GM18909 (cell line): Measurements from ENCODE around the gene NSF.
"Not testable (repeated sequence)": the region's sequence is repeated elsewhere in the genome, so short reads cannot be mapped to it uniquely, and the experiment has no call there.

Experiments
- ATAC-seq: cut with Tn5 transposase; IDR thresholded peaks from one replicate; pipeline ENCODE4 v1.9.1; 2021; ENCODE audit warnings: mild to moderate bottlenecking; ENCODE audit not compliant: unreplicated experiment, poor library complexity

Gene NSF

DNA sequence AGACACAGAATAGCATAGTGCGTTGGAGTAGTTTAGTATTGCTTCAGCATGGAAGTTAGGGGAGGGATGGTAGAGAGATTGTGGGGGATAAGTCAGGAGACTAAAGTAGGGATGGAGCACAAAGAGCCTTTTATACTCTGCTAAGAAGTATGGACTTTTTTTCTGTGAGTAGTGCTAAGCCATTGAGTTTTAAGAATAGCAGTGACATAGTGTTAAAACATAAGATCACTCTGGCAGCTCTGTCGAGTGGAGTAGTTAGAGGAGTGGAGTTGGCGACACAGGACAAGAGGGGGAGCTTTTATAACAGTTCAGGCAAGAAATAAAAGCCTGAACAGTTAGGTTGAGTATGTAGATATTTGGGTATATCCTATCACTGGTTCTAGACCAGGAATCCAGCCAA, 106.1 kb downstream of the NSF start:
- ATAC-seq: not testable (repeated sequence)

DNA sequence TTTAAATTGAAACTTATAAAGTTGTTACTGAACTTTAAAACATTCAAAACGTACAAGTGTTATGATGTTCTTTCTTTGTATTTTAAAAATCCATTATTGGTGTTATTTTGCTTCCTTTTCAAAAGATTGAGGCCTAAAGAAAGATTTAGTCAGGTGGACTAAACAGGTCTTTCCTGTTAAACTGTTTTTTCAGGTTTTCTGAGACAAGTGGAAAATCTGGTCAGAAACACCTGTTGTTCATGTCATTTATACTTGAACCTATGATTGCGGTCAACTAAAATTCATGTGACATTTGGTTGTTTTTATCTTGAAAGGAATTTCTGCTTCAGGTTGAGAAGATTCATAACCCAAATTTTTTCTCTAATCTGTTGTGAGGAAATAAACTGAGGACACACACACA, 108.5 kb downstream of the NSF start:
- not testable (repeated sequence) for ATAC-seq

DNA sequence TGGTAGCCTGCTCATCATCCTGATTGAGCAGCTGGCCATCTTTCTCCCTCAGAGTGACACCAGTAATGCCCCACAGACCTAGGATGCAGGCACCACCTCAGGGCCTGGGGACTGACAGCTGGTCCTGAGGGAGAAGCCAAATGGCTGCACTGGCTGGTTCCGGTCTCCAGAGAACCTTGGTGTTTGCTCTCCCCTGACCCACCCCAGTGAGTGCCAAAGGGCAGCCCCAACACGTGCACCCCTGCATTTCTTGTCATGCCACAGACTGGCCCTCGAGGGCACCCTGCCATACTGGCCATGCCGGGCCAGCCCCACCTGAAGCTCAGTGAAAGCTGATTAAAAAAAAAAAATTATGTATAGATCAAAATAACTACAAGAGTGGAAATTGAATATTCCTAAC, 127.5 kb downstream of the NSF start:
- ATAC-seq: no peak

GRCh38 chr17:46719891-46720290, 129.4 kb downstream of the NSF start:
- ATAC-seq: no peak

DNA sequence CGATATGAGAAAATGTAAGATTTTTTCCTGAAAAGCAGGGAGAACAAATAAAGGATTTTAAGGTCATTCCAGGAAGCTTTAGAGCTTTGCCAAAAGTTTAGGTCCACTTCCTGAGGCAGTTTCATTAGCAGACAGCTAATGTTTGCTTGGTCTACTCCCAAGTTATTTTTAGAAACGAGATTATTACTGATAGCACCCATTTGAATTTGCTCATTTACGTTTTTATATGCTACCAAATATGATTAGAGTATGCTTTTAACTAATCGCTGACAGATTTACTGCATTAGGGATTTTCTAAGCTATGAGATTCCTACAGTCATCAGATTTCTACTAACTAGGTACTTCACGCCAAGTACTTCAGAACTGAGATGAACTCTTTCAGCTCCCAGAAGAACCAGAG, 129.9 kb downstream of the NSF start:
- ATAC-seq: no peak

DNA sequence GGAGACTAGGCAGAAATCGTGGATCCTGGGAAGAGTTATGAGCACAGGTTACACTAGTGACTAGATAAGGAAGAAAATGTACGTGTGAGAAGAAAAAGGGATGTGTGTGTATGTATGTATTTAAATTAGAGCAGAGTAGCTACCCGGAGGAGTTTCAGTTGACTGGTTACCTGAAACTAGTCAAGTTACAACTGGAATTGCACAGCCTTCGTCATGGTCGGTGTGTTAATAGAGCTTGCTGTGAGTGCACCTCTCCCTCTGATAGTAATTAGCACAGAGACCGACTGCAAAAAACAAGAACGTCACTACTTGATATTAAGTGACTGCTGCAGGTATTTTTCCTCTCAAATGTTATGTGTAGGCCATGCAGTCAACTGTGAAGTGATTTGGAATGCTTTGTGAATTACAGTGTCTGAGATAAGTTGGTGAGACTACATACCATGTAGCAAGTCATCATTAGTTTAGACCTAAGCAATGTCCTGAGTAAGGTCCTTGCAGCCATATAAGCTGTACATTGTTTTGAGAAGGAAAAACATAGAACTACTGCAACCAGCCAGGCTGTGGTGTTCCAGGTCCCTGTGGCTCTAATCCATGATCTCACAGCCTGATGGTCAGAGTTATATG, 132.3 kb downstream of the NSF start:
- ATAC-seq: no peak

GRCh38 chr17:46726206-46726605, 135.7 kb downstream of the NSF start:
- no peak for ATAC-seq

DNA sequence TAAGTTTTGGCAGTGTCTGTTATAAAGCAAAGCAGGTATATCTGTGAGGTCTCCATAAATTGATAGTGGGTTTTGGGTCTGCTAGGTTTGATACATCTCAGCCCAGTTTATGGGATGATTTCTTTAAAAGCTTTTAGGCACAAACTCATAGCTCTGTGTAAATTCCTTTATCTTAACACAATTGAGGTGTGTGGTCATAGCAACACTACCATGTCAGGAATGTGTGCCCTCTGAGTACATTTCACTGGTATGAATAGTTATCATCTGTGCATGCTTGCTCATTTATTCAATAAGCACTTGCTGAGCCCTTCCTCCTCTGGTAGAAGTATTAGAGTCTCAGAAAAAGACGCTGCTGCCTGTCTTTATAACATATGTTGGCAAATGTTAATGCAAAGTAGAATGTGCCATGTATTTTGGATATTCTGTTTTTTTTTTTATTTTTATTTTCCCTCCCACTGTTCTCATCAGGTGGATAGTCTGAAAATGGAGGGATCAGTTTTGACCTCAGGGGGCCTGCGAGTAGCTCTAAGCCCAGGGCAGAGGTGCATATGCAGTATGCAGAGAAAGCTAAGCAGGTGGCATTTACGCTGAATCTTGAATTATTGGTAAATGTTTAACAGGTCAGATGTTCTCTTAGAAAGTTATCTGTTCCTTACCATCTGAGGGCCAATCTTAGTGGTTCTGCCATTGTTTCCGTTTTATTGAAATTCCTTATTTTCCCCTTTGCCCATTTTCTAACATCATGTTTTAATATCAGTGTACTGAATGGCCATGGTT, 137.3 kb downstream of the NSF start:
- no peak for ATAC-seq

DNA sequence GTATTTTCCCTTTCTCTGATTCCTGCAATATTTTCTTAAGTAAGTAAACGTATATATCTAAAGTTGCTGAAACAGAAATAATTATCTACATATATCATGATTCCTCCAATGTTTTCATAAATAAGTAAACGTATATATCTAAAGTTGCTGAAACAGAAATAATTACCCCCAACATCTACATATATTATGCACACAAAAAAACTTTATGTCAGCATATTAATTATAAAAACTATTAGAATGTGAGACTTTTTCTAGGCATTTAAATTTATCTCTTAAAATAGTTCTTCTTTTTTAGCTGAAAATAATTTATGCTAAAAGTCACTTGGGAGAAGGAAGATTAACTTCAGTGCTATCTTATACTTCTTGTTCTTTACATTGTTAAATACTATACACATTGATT, 139.6 kb downstream of the NSF start:
- ATAC-seq: no peak

- no peak for ATAC-seq
Observed at GRCh38 chr17:46730679-46731078, 140.2 kb downstream of the NSF start.

DNA sequence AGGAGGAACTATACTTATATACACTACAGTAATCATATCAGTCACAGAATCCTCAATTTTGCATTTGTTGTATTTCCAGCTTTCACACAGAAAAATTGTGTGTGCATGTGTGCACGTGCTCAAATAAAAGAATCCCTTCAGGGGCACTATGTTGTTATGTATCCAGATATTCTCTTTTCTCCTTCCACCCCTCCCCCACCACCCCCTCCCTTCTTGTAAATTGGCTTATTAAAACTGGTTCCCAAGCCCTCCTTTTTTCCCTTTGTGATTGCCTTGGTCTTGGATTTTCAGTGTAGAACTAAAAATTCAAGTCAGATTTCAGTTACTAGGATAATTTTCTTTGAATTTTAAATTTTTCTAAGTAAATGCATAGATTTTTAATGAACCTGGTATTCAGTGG, 141.7 kb downstream of the NSF start:
- no peak for ATAC-seq

DNA sequence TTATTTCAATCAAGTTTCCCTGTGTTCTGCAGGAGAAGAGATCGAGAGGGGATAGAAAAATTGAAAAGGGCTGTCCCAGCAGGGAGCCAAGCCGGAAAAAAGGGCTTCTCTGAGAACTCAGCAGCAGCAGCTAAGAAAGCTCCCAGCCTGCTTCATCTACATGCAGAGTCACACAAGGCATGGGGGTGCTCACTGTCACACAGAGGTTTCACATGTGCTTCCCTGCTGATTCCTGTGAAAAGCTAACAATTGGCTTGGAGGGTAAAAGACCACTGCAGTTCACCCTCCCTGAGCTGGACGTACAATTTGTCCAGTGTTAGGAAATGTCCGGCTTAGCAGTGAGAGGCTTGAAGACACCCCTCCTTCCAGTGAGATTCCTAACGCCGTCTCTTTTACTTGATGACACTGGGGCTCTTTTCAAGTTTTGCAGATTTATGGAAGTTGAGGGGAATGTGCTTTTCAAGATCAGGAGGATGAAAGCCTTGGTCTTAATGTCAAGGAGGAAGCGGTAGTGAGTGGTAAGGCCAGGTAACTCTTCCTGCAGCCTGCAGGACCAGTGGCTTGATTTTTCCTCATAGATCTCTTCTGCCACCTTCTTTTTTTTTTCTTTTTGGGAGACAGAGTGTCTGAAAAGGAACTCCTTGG, 142.4 kb downstream of the NSF start:
- ATAC-seq: no peak

DNA sequence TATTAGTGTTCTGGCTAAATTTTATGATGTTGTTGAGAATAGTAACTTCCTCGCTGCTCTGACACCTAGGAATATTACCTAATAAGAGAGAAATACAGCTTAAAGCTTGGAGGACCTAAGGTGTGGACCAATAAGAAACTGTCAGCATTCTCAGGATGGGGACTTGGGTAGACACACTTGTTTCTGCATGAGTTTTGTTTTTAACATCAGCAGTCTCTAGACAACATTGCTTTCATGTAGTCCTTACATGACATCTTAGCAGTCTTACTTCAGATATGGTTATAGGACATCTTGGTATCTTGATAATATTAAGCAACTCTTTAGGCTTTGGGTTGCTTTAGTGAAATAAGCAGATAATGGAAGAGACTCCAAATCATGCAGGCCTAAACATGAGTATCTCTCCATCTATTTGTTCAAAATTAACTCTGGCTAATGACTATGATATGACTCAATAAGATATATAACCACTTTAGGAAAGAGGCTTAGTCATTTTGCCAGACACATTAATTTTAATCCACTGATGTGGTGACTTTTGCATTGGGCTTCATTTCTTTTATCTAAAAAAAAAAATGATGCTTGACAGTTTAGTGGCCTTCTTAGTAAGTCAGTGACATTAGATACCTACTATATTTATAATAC, 143.5 kb downstream of the NSF start:
- ATAC-seq: no peak

- no peak for ATAC-seq
Observed at GRCh38 chr17:46736100-46736499, 145.6 kb downstream of the NSF start.

- no peak for ATAC-seq
Observed at GRCh38 chr17:46737326-46737725, 146.9 kb downstream of the NSF start.

DNA sequence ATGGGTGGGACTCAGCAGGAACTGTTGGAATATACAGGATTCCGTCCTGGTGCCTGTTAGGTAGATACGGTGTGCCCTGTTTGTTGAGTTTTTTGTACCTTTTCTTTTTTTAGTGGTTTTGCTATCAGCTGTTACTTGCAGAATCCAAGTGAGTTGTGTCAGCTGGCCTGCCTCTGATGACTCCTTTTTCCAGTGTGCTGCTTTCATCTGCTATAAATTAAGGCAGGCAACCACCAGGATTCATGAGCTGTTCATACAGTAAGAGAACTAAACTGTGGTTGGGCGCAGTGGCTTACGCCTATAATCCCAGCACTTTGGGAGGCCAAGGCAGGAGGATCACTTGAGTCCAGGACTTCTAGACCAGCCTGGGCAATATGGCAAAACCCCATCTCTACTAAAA, 148.1 kb downstream of the NSF start:
- ATAC-seq: no peak

DNA sequence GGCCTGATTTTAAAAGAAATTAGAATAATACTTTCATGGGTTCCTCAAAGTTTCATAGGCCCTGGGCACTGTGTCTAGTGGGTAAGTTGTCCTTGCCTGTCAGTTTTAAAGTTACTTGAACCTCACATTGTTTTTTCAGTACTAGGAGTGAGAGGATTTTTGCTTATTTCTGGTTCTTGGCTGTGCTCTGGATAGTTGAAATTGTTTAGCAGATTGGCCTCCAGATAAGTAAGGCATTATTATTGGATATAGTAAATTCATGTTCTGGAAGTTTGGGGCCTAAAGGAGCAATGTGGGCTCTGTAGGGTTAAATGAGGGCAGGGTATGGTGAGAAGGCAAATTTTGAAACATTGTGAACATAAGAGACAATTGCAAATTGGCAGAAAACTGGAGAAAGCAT, 149.5 kb downstream of the NSF start:
- no peak for ATAC-seq

- ATAC-seq: no peak
Observed at GRCh38 chr17:46741122-46741730, 150.8 kb downstream of the NSF start.

- ATAC-seq: no peak
Observed at GRCh38 chr17:46742565-46743270, 152.2 kb downstream of the NSF start.

- ATAC-seq: no peak
Observed at GRCh38 chr17:46744441-46744840, 154.0 kb downstream of the NSF start.
